Common myeloid progenitor, CD34-positive (primary cell): Measurements from ENCODE around the gene IMP4.

ENCODE experiments used
- CTCF ChIA-PET: fragments of 350-600 bp; sonication (Branson Sonifier 250); formaldehyde crosslinking; loops from one replicate; lab custom pipeline; 2021; ENCODE audit warnings: antibody characterized with exemption; lab: Charles Lee
- POLR2A ChIA-PET: fragments of 350-600 bp; sonication (Branson Sonifier 250); formaldehyde crosslinking; loops from one replicate; lab custom pipeline; 2021; ENCODE audit warnings: antibody characterized with exemption; lab: Charles Lee
- DNase-seq, 3 donors: peaks; one replicate each; pipeline versions ENCODE4 v3.0.0 to v3.0.0-alpha.2; 2013
- H3K27ac ChIP-seq, 2 experiments: 1 replicate in 1 of 2; 2 replicates in 1 of 2; pipeline ENCODE4 v1.7.0; 2013; ENCODE audit warnings: inconsistent platforms in 2 of 2, low read length in 2 of 2, mild to moderate bottlenecking in 2 of 2, low read depth in 1 of 2, moderate library complexity in 1 of 2; ENCODE audit not compliant: severe bottlenecking in 2 of 2, insufficient read depth in 1 of 2, poor library complexity in 1 of 2
- H3K27me3 ChIP-seq, 5 experiments: replicated peaks in 2 of 5; 1 replicate in 3 of 5; 2 replicates in 2 of 5; pipeline versions ENCODE4 v1.6.1 to v1.7.0; 2013; ENCODE audit warnings: low read length in 4 of 5, mild to moderate bottlenecking in 2 of 5, moderate library complexity in 2 of 5, inconsistent platforms in 1 of 5; ENCODE audit not compliant: insufficient read depth in 5 of 5, control insufficient read depth in 4 of 5
- H3K36me3 ChIP-seq, 4 experiments: 1 replicate in 2 of 4; 2 replicates in 2 of 4; pipeline versions ENCODE4 v1.6.1 to v1.7.0; 2013; ENCODE audit warnings: low read length in 3 of 4, control low read depth in 1 of 4, mild to moderate bottlenecking in 1 of 4; ENCODE audit not compliant: control insufficient read depth in 4 of 4, insufficient read depth in 4 of 4
- H3K4me1 ChIP-seq, 4 experiments: 1 replicate in 3 of 4; 2 replicates in 1 of 4; pipeline versions ENCODE4 v1.6.1 to v1.7.1; 2013; ENCODE audit warnings: low read length in 3 of 4, mild to moderate bottlenecking in 3 of 4, control low read depth in 1 of 4, inconsistent platforms in 1 of 4, moderate library complexity in 1 of 4; ENCODE audit not compliant: control insufficient read depth in 4 of 4, insufficient read depth in 4 of 4; ENCODE audit errors: control extremely low read depth in 1 of 4
- H3K4me3 ChIP-seq, 7 experiments: 1 replicate in 4 of 7; 2 replicates in 3 of 7; pipeline versions ENCODE4 v1.5.1 to v1.7.0; 2013; ENCODE audit warnings: mild to moderate bottlenecking in 7 of 7, low read length in 6 of 7, moderate library complexity in 6 of 7, inconsistent platforms in 2 of 7, low read depth in 2 of 7, control low read depth in 1 of 7; ENCODE audit not compliant: insufficient read depth in 4 of 7, control insufficient read depth in 1 of 7; ENCODE audit errors: extremely low read depth in 1 of 7
- H3K9me3 ChIP-seq, 5 experiments: 1 replicate in 4 of 5; 2 replicates in 1 of 5; pipeline versions ENCODE4 v1.6.1 to v1.7.1; 2013; ENCODE audit warnings: low read length in 4 of 5, mild to moderate bottlenecking in 2 of 5, inconsistent platforms in 1 of 5, low read depth in 1 of 5, moderate library complexity in 1 of 5; ENCODE audit not compliant: control insufficient read depth in 4 of 5, insufficient read depth in 2 of 5; ENCODE audit errors: control extremely low read depth in 1 of 5
- WGBS: methylation state at CpG from one replicate; pipeline ENCODE4 v1.1.5; 2013; ENCODE audit not compliant: insufficient coverage; 5-methylcytosine and 5-hydroxymethylcytosine counted together

IMP4 gene

DNA sequence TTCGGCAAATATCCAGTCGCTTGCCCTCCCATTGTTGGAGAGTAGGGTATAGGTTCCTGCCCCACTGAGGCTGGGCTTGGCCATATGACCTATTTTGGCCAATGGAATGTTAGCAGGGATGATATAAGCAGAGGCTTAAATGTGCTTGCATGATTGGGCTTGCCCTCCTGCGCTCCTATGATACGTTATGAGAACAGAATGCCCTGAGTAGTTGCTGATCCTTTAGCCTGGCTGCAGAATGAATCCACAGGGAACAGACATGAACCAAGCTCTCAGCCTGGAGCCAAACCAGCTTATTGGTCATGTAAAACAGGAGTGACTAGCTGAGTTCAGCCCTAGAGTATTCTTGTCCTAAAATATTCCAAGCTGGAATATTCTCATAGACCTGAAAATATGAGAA lies 34.8 kb upstream of the IMP4 start:
- 96% methylated on average over 4 of the region's 4 CpGs for WGBS
- Histone ChIP-seq H3K4me3 (no peak overlapping the region), H3K4me1 (no peaks in the 10 kb centered on the region), H3K27ac (no peak overlapping the region), H3K36me3 (no peaks in the 10 kb centered on the region), H3K27me3 (peaks cover 0 to 40% (median 2%) of the 10 kb centered on the region in 5 experiments), H3K9me3 (no peaks in the 10 kb centered on the region)
- POLR2A ChIA-PET = no interaction called here
- CTCF ChIA-PET = no interaction called here
- DNase-seq = no peak

- H3K9me3 ChIP-seq = no peaks in the 10 kb centered on the region
- H3K4me1 ChIP-seq = no peaks in the 10 kb centered on the region
- H3K4me3 ChIP-seq = no peak overlapping the region
- ChIA-PET CTCF (interaction anchor here (0.7 to 1.1 kb wide), 2 partner anchors 22 to 37 kb away, joined by 3 to 4 read pairs; no protein-coding TSS in a partner anchor), POLR2A (no interaction called here)
- no peaks in the 10 kb centered on the region for H3K36me3 ChIP-seq
- no peak for DNase-seq
- peaks cover 0 to 36% (median 2%) of the 10 kb centered on the region in 5 experiments for H3K27me3 ChIP-seq
- H3K27ac ChIP-seq = no peak overlapping the region
These were observed 31.8 kb upstream of the IMP4 start for GRCh38 chr2:130310881-130311280.

GRCh38 chr2:130313812-130314334 lies 28.8 kb upstream of the IMP4 start:
- no peaks in the 10 kb centered on the region for H3K36me3 ChIP-seq
- H3K4me3 ChIP-seq = no peak overlapping the region
- H3K9me3 ChIP-seq = no peaks in the 10 kb centered on the region
- DNase-seq = no peak
- ChIA-PET POLR2A (no interaction called here), CTCF (no interaction called here)
- peaks cover 0 to 24% (median 2%) of the 10 kb centered on the region in 5 experiments for H3K27me3 ChIP-seq
- WGBS = 91% methylated on average over 12 of the region's 12 CpGs
- H3K27ac ChIP-seq = no peak overlapping the region
- no peaks in the 10 kb centered on the region for H3K4me1 ChIP-seq

DNA sequence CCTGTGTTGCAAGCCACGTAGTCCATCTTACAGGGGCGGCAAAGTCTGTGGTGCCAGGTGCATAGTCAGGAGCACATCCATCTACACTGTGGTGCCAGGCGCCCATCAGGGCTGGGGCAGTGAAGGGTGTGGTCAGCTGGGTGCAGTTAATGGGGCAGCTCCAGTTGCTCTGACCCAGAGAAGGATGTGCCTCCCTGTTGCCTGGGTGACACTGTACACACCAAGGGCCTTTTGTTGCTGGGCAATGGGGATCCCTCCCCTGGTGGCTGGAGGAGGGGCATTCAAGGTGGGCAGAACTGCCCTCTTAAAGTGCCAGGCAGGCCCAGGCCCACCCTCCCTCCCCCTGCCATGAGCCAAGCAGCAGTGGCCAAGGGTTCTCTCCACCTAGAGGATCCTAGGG lies 28.3 kb upstream of the IMP4 start:
- Histone ChIP-seq H3K36me3 (no peaks in the 10 kb centered on the region), H3K27me3 (peaks cover 0 to 22% (median 2%) of the 10 kb centered on the region in 5 experiments), H3K27ac (no peak overlapping the region), H3K4me3 (no peak overlapping the region), H3K9me3 (no peaks in the 10 kb centered on the region), H3K4me1 (no peaks in the 10 kb centered on the region)
- WGBS = 79% methylated on average over 3 of the region's 3 CpGs
- ChIA-PET CTCF (no interaction called here), POLR2A (no interaction called here)
- no peak for DNase-seq

DNA sequence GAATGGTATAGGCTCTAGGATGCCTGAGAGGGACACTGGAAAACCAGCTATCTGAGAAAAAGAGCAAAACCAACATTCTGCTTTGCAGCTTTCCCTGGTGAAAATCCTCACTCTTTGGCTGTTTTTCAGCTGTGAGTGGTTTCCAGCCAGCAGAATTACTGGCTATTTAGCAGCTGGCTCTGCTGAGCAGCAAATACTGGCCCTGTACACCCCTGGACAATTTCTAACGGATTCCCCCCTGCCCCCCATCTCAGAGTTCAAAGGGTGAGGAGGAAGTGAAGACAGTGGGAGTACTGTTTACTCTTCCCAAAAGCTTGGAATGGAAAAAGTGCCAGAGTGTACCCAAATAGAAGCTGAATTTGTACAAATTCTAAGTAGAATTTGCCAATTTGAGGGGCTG lies 26.1 kb upstream of the IMP4 start:
- Histone ChIP-seq H3K9me3 (no peaks in the 10 kb centered on the region), H3K27me3 (peaks cover 0 to 17% (median 2%) of the 10 kb centered on the region in 5 experiments), H3K4me3 (no peak overlapping the region), H3K27ac (no peak overlapping the region), H3K36me3 (no peaks in the 10 kb centered on the region), H3K4me1 (no peaks in the 10 kb centered on the region)
- no peak for DNase-seq
- ChIA-PET POLR2A (no interaction called here), CTCF (interaction anchor here (0.6 to 1.6 kb wide), 2 partner anchors 10 to 11 kb away, joined by 3 read pairs; no protein-coding TSS in a partner anchor)
- 14% methylated on average over 1 of the region's 1 CpG for WGBS

GRCh38 chr2:130318906-130319305 lies 23.8 kb upstream of the IMP4 start:
- CTCF ChIA-PET = interaction anchor here (1.4 kb wide), 1 partner anchor 11 kb away, joined by 4 read pairs; no protein-coding TSS in a partner anchor
- Histone ChIP-seq H3K4me1 (no peaks in the 10 kb centered on the region), H3K36me3 (no peaks in the 10 kb centered on the region), H3K4me3 (no peak overlapping the region), H3K9me3 (no peaks in the 10 kb centered on the region), H3K27me3 (peaks cover 2 to 19% (median 8%) of the 10 kb centered on the region in 5 experiments), H3K27ac (no peak overlapping the region)
- no peak for DNase-seq
- POLR2A ChIA-PET = no interaction called here
- WGBS = 75% methylated on average over 5 of the region's 7 CpGs

DNA sequence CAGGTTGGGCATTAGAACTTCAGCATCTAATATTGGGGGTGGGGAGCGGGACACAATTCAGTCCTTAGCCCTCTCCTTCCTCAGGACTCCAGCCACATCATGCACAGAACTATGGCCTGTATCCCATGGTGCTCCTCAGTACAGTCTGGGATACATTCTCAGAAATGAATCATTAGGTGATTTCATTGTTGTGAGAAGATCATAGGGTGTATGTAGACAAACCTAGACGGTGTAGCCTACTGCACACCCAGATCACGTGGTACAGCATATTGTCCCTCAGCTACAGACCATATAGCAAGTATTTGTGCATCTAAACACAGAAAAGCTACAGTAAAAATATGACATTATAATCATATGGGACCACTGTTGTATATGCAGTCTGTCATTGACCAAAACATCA lies 23.2 kb upstream of the IMP4 start:
- H3K9me3 ChIP-seq = no peaks in the 10 kb centered on the region
- H3K4me1 ChIP-seq = no peaks in the 10 kb centered on the region
- no peaks in the 10 kb centered on the region for H3K36me3 ChIP-seq
- peaks cover 2 to 24% (median 11%) of the 10 kb centered on the region in 5 experiments for H3K27me3 ChIP-seq
- WGBS = no CpG with 5 or more reads among the region's 3 CpGs
- ChIA-PET CTCF (interaction anchor here (1.4 to 1.6 kb wide), 2 partner anchors 10 to 12 kb away, joined by 3 to 4 read pairs; no protein-coding TSS in a partner anchor), POLR2A (no interaction called here)
- no peak overlapping the region for H3K27ac ChIP-seq
- no peak overlapping the region for H3K4me3 ChIP-seq
- no peak for DNase-seq
